Tibial nerve (tissue), 4 donors: ENCODE results near the gene ADRA2B. TPM values are rescaled to one million over a fixed set of nuclear protein-coding genes. Genes with fewer than 3 reads are reported as not detected.
"Not testable (repeated sequence)": the region's sequence is repeated elsewhere in the genome, so short reads cannot be mapped to it uniquely, and the experiment has no call there.

Experiments used
- DNase-seq, 2 donors: peaks; one replicate each; pipeline ENCODE4 v3.0.0-alpha.2; 2019; ENCODE audit warnings: low spot score in 2 of 2
- H3K27ac ChIP-seq, 4 donors: fragments of 200-600 bp; sonication (generic) in 3 of 4; one replicate each; pipeline ENCODE4 v1.5.1; 2017 to 2019; ENCODE audit warnings: mild to moderate bottlenecking in 1 of 4
- H3K27me3 ChIP-seq, 2 donors: fragments of 200-600 bp; sonication (generic) in 1 of 2; one replicate each; pipeline versions ENCODE4 v1.5.1 to v1.6.0; 2017 to 2019
- H3K36me3 ChIP-seq, 3 donors: fragments of 200-600 bp; sonication (generic); one replicate each; pipeline ENCODE4 v1.5.1; 2018 to 2019
- H3K4me1 ChIP-seq, 4 donors: fragments of 200-600 bp; sonication (generic) in 3 of 4; one replicate each; pipeline ENCODE4 v1.5.1; 2017 to 2019
- H3K4me3 ChIP-seq, 4 donors: fragments of 200-600 bp; sonication (generic) in 3 of 4; one replicate each; pipeline ENCODE4 v1.5.1; 2017 to 2019; ENCODE audit warnings: mild to moderate bottlenecking in 1 of 4, moderate library complexity in 1 of 4
- H3K9me3 ChIP-seq, 4 donors: fragments of 200-600 bp; sonication (generic) in 3 of 4; one replicate each; pipeline ENCODE4 v1.5.1; 2017 to 2019
- EP300 ChIP-seq, 2 donors: sonication (generic); formaldehyde crosslinking; IDR thresholded peaks; one replicate each; pipeline ENCODE4 v1.6.1; 2017; ENCODE audit warnings: antibody characterized with exemption in 2 of 2, mild to moderate bottlenecking in 1 of 2
- POLR2A ChIP-seq, 2 donors: fragments of 450-650 bp; IDR thresholded peaks; one replicate each; pipeline ENCODE4 v1.6.1; 2017; ENCODE audit warnings: antibody characterized with exemption in 2 of 2, mild to moderate bottlenecking in 2 of 2, moderate library complexity in 2 of 2
- WGBS, 2 donors: methylation state at CpG; one replicate each; pipeline ENCODE4 v1.1.5; 2018; 5-methylcytosine and 5-hydroxymethylcytosine counted together
- total RNA-seq, 4 donors: library from RNA; depleted of rRNA; stranded (reverse); fragments of >200 nt; gene quantifications; one replicate each; pipeline ENCODE4 v1.1.0, GENCODE V29; 2016
- TF ChIP-seq, protein P1 (sequence below), 5 experiments: fragments of 200-600 bp in 3 of 5; fragments of 450-650 bp in 2 of 5; sonication (generic) in 3 of 5; IDR thresholded peaks; one replicate each; pipeline ENCODE4 v1.5.1; 2016 to 2019; ENCODE audit warnings: antibody characterized with exemption in 5 of 5, mild to moderate bottlenecking in 3 of 5, moderate library complexity in 2 of 5

ADRA2B gene
- total RNA-seq, 4 donors from 2014 or later: 2.1 to 5.0 (median 4.7) TPM

DNA sequence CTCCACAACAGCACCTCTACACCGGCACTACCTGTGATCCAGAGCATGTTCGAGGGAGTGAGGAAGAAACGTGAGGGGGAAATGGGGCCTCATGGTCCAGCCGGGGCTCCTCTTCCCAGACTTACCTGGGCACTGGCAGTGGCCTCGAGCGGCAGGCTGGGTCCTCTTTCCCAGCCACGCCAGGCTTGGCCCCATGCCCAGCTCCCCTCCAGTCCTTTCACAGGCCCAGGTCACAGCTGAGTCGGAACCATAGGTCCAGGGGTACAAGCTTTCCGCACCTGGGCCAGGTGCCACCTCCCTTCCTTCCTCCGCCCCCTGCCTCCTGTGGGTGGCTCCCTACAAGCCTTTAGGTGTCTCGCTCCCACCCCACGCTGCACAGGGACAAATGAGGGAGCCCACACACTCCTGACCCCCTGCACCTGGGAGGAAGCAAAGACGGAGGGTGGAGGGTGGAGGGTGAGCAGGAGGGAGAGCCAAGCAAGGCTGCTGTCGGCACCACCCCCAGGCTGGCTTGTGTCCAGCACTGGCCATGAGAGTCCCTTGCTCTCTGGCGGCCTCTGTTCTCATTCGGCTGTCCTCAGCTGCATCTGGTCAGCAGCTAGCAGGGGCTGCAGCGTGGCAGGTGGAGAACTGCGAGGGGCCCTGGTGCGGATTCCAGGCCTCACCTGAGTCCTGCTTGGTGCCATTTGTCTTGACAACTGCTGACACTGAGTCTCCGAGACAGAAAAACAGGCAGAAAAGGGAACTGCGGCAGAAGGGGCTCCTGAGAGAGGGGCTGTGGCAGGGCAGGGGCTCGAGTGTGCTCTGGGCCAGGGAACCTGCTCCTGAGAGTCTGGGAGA, 26.8 kb downstream of the ADRA2B start:
- Histone ChIP-seq H3K27me3 (no peaks in the 10 kb centered on the region), H3K4me1 (no peaks in the 10 kb centered on the region), H3K36me3 (no peaks in the 10 kb centered on the region), H3K4me3 (no peak overlapping the region), H3K27ac (no peak overlapping the region), H3K9me3 (no peaks in the 10 kb centered on the region)
- TF ChIP-seq EP300 (IDR thresholded peaks at IDR 0.05) (no peak), POLR2A (IDR thresholded peaks at IDR 0.05) (no peak)
- TF ChIP-seq, protein P1, sequence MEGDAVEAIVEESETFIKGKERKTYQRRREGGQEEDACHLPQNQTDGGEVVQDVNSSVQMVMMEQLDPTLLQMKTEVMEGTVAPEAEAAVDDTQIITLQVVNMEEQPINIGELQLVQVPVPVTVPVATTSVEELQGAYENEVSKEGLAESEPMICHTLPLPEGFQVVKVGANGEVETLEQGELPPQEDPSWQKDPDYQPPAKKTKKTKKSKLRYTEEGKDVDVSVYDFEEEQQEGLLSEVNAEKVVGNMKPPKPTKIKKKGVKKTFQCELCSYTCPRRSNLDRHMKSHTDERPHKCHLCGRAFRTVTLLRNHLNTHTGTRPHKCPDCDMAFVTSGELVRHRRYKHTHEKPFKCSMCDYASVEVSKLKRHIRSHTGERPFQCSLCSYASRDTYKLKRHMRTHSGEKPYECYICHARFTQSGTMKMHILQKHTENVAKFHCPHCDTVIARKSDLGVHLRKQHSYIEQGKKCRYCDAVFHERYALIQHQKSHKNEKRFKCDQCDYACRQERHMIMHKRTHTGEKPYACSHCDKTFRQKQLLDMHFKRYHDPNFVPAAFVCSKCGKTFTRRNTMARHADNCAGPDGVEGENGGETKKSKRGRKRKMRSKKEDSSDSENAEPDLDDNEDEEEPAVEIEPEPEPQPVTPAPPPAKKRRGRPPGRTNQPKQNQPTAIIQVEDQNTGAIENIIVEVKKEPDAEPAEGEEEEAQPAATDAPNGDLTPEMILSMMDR (IDR thresholded peaks at IDR 0.05): no peak
- 69 to 73% methylated on average over 21 to 22 of the region's 22 CpGs for WGBS, 2 donors
- DNase-seq: peak in 1 of 2 donors; percentile 3

DNA sequence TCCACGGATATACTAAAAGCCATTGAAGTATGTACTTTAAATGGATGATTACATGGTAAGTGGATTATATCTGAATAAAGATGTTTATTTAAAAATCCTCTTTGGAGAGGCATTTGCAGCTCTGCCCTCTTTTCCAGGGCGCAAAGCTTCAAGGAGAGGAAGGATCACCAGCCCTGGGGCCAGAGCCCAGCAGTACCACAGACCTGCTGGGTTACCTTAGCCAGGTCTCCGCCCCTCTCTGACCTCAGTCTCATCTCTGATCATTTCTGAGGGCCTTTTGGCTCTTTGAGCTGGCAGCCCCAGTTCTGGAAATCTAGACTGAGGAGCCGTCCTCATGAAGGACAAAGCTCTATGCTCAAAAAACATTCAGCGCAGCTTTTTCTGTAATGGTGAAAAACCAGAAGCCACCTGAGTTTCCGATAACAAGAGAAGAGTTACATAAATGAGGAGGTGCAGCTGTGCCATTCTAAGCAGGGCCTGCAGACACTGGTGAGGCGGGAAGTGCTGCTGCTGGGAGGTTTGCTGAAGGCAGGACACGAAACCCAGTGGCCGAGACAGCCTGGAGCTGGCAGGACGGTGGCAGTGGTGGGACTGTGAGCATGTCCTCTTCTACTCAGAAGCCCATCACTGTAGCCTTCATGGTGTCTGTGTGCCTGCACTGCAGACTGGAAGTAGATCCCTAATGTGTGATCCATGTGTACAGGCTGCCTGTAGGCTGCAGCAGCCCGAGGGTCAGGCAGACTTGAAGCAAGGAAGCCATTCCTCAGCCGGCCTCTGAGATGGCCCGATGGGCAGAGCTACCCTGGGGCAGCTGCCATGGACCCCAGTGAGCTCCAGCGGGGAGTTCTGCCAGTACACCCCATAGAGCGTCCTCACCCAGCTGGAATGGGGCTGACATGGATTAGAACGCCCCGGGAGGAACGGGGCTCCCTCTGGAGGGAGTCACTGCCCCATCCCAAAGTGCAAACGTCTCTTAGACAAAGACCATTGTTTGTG, 27.7 kb downstream of the ADRA2B start:
- TF ChIP-seq EP300 (IDR thresholded peaks at IDR 0.05) (no peak), POLR2A (IDR thresholded peaks at IDR 0.05) (no peak)
- TF ChIP-seq, protein P1 (IDR thresholded peaks at IDR 0.05): no peak
- H3K4me3 ChIP-seq: no peak overlapping the region
- 76% methylated on average over 16 to 19 of the region's 19 CpGs for WGBS, 2 donors
- peak in 1 of 2 donors; percentile 1 for DNase-seq
- no peak overlapping the region for H3K27ac ChIP-seq
- no peaks in the 10 kb centered on the region for H3K9me3 ChIP-seq
- H3K27me3 ChIP-seq: no peaks in the 10 kb centered on the region
- peaks cover 0 to 4% (median 0%) of the 10 kb centered on the region in 4 donors for H3K4me1 ChIP-seq
- no peaks in the 10 kb centered on the region for H3K36me3 ChIP-seq

DNA sequence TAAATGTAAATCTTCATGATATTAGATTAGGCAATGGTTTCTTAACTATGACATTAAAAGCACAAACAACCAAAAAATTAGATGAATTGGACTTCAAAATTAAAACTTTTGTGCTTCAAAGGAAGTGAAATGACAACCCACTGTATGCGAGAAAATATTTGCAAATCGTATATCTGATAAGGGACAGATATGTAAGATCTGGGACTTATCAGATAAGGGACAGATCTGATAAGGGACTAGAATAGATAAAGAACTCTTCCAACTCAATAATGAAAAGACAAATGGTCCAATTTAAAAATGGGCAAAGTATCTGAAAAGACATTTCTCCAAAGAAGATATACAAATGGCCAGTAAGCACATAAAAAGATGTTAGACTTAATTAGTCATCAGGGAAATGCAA, 29.2 kb downstream of the ADRA2B start:
- no peak for DNase-seq
- Histone ChIP-seq H3K27me3 (no peaks in the 10 kb centered on the region), H3K36me3 (no peaks in the 10 kb centered on the region), H3K4me1 (peaks cover 0 to 14% (median 6%) of the 10 kb centered on the region in 4 donors), H3K27ac (no peak overlapping the region), H3K9me3 (no peaks in the 10 kb centered on the region), H3K4me3 (no peak overlapping the region)
- 88 to 90% methylated on average over 2 of the region's 2 CpGs for WGBS, 2 donors
- TF ChIP-seq, protein P1 (IDR thresholded peaks at IDR 0.05): no peak
- TF ChIP-seq POLR2A (IDR thresholded peaks at IDR 0.05): no peak
- TF ChIP-seq EP300 (IDR thresholded peaks at IDR 0.05): no peak

DNA sequence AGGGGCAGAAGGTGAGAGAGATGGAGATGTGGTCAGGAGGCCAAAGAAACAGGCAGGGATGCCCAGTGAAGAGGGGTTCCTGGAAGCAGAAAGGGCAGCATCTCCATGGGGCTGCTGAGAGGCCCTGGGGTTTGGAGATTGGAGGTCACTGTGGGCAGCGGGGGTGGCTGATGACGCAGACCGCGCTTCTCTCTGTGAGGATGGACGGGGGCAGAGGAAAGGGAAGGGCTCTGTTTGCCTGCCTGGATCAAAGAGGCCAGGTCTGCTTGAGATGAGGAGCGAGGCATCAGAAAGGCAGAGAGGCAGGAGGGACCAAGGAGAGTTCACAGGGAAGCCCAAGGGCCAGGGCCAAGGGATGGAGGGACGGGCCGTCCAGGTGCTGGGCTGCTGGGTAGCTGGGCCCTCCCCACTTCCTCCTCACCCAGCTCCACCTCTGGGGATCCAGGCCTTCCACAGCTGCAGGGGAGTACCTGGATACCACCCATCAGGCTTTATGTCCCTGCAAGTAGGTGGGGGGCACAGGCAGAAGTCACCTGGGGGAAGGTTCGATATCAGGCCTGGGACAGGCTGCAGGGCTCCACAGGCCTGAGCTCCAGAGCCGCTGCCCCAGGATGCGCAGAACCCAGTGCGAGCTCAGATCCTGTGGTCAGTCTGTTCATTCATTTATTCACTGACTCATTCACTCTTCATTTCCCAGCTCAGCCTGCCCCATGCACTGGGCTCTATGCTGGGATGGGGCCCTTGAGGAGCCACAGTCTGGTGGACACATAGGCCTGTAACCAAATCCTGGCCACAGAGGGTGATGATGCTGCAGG, 30.6 kb downstream of the ADRA2B start:
- DNase-seq: peak in 1 of 2 donors; percentile 3
- Histone ChIP-seq H3K36me3 (no peaks in the 10 kb centered on the region), H3K27me3 (no peaks in the 10 kb centered on the region), H3K4me1 (peaks cover 0 to 14% (median 6%) of the 10 kb centered on the region in 4 donors), H3K4me3 (no peak overlapping the region), H3K9me3 (no peaks in the 10 kb centered on the region), H3K27ac (no peak overlapping the region)
- 88 to 94% methylated on average over 12 of the region's 12 CpGs for WGBS, 2 donors
- TF ChIP-seq, protein P1 (IDR thresholded peaks at IDR 0.05): no peak
- TF ChIP-seq EP300 (IDR thresholded peaks at IDR 0.05) (no peak), POLR2A (IDR thresholded peaks at IDR 0.05) (no peak)

- H3K36me3 ChIP-seq, H3K27ac ChIP-seq, H3K9me3 ChIP-seq, H3K27me3 ChIP-seq, H3K4me3 ChIP-seq: not testable (repeated sequence)
- peaks cover 0 to 14% (median 6%) of the 10 kb centered on the region in 4 donors for H3K4me1 ChIP-seq
- peak in 1 of 2 donors; percentile 2 for DNase-seq
- WGBS, 2 donors: 80 to 82% methylated on average over 5 of the region's 7 CpGs
These were observed 31.4 kb downstream of the ADRA2B start for GRCh38 chr2:96084858-96085518.
